ENCODE results near the gene GPSM3. TPM values are rescaled to one million over a fixed set of nuclear protein-coding genes. Genes with fewer than 3 reads are reported as not detected.
A peak's percentile ranks its signal among the peaks of the same experiment; 100 is the strongest.

GPSM3 gene
- total RNA-seq, 1 donor from 2014 or later: 4.5 TPM

GRCh38 chr6:32234934-32235333 lies 42.5 kb upstream of the GPSM3 start:
- Histone ChIP-seq H3K27ac (no peak overlapping the region), H4K20me1 (ENCODE audit: low read depth) (no peaks in the 10 kb centered on the region), H3F3A (ENCODE audit: low read depth) (no peaks in the 10 kb centered on the region), H3K36me3 (no peaks in the 10 kb centered on the region), H3K27me3 (no peaks in the 10 kb centered on the region), H2AFZ (replicated peaks) (no peak overlapping the region), H3K9me3 (ENCODE audit: low read depth) (no peaks in the 10 kb centered on the region), H3K4me1 (no peaks in the 10 kb centered on the region), H3K4me2 (no peak overlapping the region), H3K4me3 (no peak overlapping the region), H3K79me2 (ENCODE audit: low read depth) (no peaks in the 10 kb centered on the region), H3K9ac (no peak overlapping the region)
- Mint-ChIP-seq H3K4me3 (no peak overlapping the region), H3K36me3 (no peaks in the 10 kb centered on the region), H3K27ac (no peak overlapping the region), H3K4me1 (no peaks in the 10 kb centered on the region), H3K9me3 (peaks cover 3% of the 10 kb centered on the region), H3K27me3 (ENCODE audit: insufficient read depth, low read depth) (peaks cover 7% of the 10 kb centered on the region)
- peak; percentile 26 for DNase-seq (ENCODE audit: low spot score)
- no peak for TF ChIP-seq EZH2 (IDR thresholded peaks at IDR 0.05)
- TF ChIP-seq, protein P1, sequence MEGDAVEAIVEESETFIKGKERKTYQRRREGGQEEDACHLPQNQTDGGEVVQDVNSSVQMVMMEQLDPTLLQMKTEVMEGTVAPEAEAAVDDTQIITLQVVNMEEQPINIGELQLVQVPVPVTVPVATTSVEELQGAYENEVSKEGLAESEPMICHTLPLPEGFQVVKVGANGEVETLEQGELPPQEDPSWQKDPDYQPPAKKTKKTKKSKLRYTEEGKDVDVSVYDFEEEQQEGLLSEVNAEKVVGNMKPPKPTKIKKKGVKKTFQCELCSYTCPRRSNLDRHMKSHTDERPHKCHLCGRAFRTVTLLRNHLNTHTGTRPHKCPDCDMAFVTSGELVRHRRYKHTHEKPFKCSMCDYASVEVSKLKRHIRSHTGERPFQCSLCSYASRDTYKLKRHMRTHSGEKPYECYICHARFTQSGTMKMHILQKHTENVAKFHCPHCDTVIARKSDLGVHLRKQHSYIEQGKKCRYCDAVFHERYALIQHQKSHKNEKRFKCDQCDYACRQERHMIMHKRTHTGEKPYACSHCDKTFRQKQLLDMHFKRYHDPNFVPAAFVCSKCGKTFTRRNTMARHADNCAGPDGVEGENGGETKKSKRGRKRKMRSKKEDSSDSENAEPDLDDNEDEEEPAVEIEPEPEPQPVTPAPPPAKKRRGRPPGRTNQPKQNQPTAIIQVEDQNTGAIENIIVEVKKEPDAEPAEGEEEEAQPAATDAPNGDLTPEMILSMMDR (IDR thresholded peaks at IDR 0.05): peak; percentile 25

- no peak overlapping the region for H3K27ac Mint-ChIP-seq
- Histone ChIP-seq H3K27me3 (no peaks in the 10 kb centered on the region), H3K27ac (no peak overlapping the region), H3K9me3 (ENCODE audit: low read depth) (no peaks in the 10 kb centered on the region), H3K4me1 (no peaks in the 10 kb centered on the region), H3K4me3 (no peak overlapping the region), H3K36me3 (no peaks in the 10 kb centered on the region), H2AFZ (replicated peaks) (no peak overlapping the region), H3K79me2 (ENCODE audit: low read depth) (no peaks in the 10 kb centered on the region), H4K20me1 (ENCODE audit: low read depth) (no peaks in the 10 kb centered on the region), H3K4me2 (no peak overlapping the region), H3K9ac (no peak overlapping the region), H3F3A (ENCODE audit: low read depth) (no peaks in the 10 kb centered on the region)
- peaks cover 7% of the 10 kb centered on the region for H3K4me1 Mint-ChIP-seq
- no peak overlapping the region for H3K4me3 Mint-ChIP-seq
- DNase-seq (ENCODE audit: low spot score): no peak
- no peaks in the 10 kb centered on the region for H3K9me3 Mint-ChIP-seq
- TF ChIP-seq, protein P1 (IDR thresholded peaks at IDR 0.05): no peak
- no peak for TF ChIP-seq EZH2 (IDR thresholded peaks at IDR 0.05)
- no peak for TF ChIP-seq EZH2phosphoT487 (IDR thresholded peaks at IDR 0.05)
- no peaks in the 10 kb centered on the region for H3K36me3 Mint-ChIP-seq
- H3K27me3 Mint-ChIP-seq (ENCODE audit: insufficient read depth, low read depth): peaks cover 5% of the 10 kb centered on the region
Observed at GRCh38 chr6:32226434-32226833, 34.0 kb upstream of the GPSM3 start.

GRCh38 chr6:32224696-32225095 lies 32.3 kb upstream of the GPSM3 start:
- no peaks in the 10 kb centered on the region for H3K9me3 ChIP-seq (ENCODE audit: low read depth)
- H3K36me3 ChIP-seq: no peaks in the 10 kb centered on the region
- no peaks in the 10 kb centered on the region for H3K79me2 ChIP-seq (ENCODE audit: low read depth)
- H3K27ac Mint-ChIP-seq: no peak overlapping the region
- H3K36me3 Mint-ChIP-seq: no peaks in the 10 kb centered on the region
- H3K9ac ChIP-seq: no peak overlapping the region
- no peaks in the 10 kb centered on the region for H3K27me3 ChIP-seq
- H3K4me1 Mint-ChIP-seq: peaks cover 7% of the 10 kb centered on the region
- no peaks in the 10 kb centered on the region for H4K20me1 ChIP-seq (ENCODE audit: low read depth)
- TF ChIP-seq EZH2 (IDR thresholded peaks at IDR 0.05): no peak
- TF ChIP-seq EZH2phosphoT487 (IDR thresholded peaks at IDR 0.05): no peak
- TF ChIP-seq, protein P1 (IDR thresholded peaks at IDR 0.05): no peak
- H2AFZ ChIP-seq (replicated peaks): no peak overlapping the region
- DNase-seq (ENCODE audit: low spot score): no peak
- no peak overlapping the region for H3K4me3 Mint-ChIP-seq
- H3K4me1 ChIP-seq: no peaks in the 10 kb centered on the region
- H3F3A ChIP-seq (ENCODE audit: low read depth): no peaks in the 10 kb centered on the region
- no peak overlapping the region for H3K27ac ChIP-seq
- no peaks in the 10 kb centered on the region for H3K9me3 Mint-ChIP-seq
- H3K4me2 ChIP-seq: no peak overlapping the region
- no peak overlapping the region for H3K4me3 ChIP-seq
- peaks cover 4% of the 10 kb centered on the region for H3K27me3 Mint-ChIP-seq (ENCODE audit: insufficient read depth, low read depth)

Measured in neural progenitor cell (in vitro differentiated cells).